Stimulated activated CD4-positive, alpha-beta T cell treated with anti-CD3 and anti-CD28 coated beads, Interleukin-12 subunit alpha, Interleukin-12 subunit beta, amount 100 ng/mL, for 24 hours (primary cell): ENCODE measurements around the gene UBAC2.
"Not testable (repeated sequence)": the region's sequence is repeated elsewhere in the genome, so short reads cannot be mapped to it uniquely, and the experiment has no call there.

Experiments
- DNase-seq, 2 experiments: peaks; one replicate each; pipeline ENCODE4 v3.0.0-alpha.2; 2020; ENCODE audit warnings: low read depth in 2 of 2

Gene UBAC2

GRCh38 chr13:99249178-99249577 lies 48.5 kb downstream of the UBAC2 start:
- not testable (repeated sequence) for DNase-seq

GRCh38 chr13:99249606-99250005 lies 49.0 kb downstream of the UBAC2 start:
- not testable (repeated sequence) for DNase-seq

- no peak for DNase-seq
These were observed 50.5 kb downstream of the UBAC2 start for GRCh38 chr13:99250982-99251825.

- DNase-seq: no peak
These were observed 51.3 kb downstream of the UBAC2 start for GRCh38 chr13:99251921-99252320.

GRCh38 chr13:99254830-99255229 lies 54.2 kb downstream of the UBAC2 start:
- DNase-seq: no peak

- no peak for DNase-seq
These were observed 54.6 kb downstream of the UBAC2 start for GRCh38 chr13:99255271-99255670.

GRCh38 chr13:99256283-99256682 lies 55.6 kb downstream of the UBAC2 start:
- no peak for DNase-seq

- DNase-seq: no peak
These were observed 56.1 kb downstream of the UBAC2 start for GRCh38 chr13:99256709-99257108.

GRCh38 chr13:99257291-99257690 lies 56.6 kb downstream of the UBAC2 start:
- DNase-seq: no peak

- no peak for DNase-seq
These were observed 57.7 kb downstream of the UBAC2 start, which contains the start of gene GPR18 for GRCh38 chr13:99258210-99258860. Gene GPR18, minus strand, starts transcription at chr13:99258379. Its CDS starts 2,507 bp downstream, at chr13:99255872.

GRCh38 chr13:99258946-99259345 lies 58.3 kb downstream of the UBAC2 start:
- no peak for DNase-seq

GRCh38 chr13:99260216-99260615 lies 59.6 kb downstream of the UBAC2 start:
- no peak for DNase-seq

GRCh38 chr13:99261059-99261458 lies 60.4 kb downstream of the UBAC2 start:
- no peak for DNase-seq

GRCh38 chr13:99263126-99263785 lies 62.6 kb downstream of the UBAC2 start:
- no peak for DNase-seq

- DNase-seq: no peak
These were observed 63.4 kb downstream of the UBAC2 start for GRCh38 chr13:99264051-99264450.

GRCh38 chr13:99265162-99265800 lies 64.6 kb downstream of the UBAC2 start:
- peak; percentile 25 to 62 for DNase-seq

GRCh38 chr13:99265821-99266426 lies 65.3 kb downstream of the UBAC2 start:
- no peak for DNase-seq

- no peak for DNase-seq
These were observed 66.2 kb downstream of the UBAC2 start for GRCh38 chr13:99266827-99267226.

GRCh38 chr13:99267927-99268326 lies 67.3 kb downstream of the UBAC2 start:
- no peak for DNase-seq

GRCh38 chr13:99268822-99269221 lies 68.2 kb downstream of the UBAC2 start:
- no peak for DNase-seq

GRCh38 chr13:99269627-99270241 lies 69.1 kb downstream of the UBAC2 start:
- DNase-seq: no peak
